Subcutaneous preadipocyte (primary cell): Measurements from ENCODE around the gene SIGLEC12. TPM values are rescaled to one million over a fixed set of nuclear protein-coding genes. Genes with fewer than 3 reads are reported as not detected.

Experiments used
- small RNA-seq: library from RNA; depleted of rRNA; stranded (forward); fragments of <200 nt; gene quantifications from one replicate; pipeline ENCODE3, GENCODE V24; 2012
- total RNA-seq: library from RNA; depleted of rRNA; stranded (reverse); fragments of >200 nt; gene quantifications from 2 replicates; pipeline ENCODE4 v1.2.3, GENCODE V29; 2012

SIGLEC12 gene
- total RNA-seq: not detected in 2 replicates

DNA sequence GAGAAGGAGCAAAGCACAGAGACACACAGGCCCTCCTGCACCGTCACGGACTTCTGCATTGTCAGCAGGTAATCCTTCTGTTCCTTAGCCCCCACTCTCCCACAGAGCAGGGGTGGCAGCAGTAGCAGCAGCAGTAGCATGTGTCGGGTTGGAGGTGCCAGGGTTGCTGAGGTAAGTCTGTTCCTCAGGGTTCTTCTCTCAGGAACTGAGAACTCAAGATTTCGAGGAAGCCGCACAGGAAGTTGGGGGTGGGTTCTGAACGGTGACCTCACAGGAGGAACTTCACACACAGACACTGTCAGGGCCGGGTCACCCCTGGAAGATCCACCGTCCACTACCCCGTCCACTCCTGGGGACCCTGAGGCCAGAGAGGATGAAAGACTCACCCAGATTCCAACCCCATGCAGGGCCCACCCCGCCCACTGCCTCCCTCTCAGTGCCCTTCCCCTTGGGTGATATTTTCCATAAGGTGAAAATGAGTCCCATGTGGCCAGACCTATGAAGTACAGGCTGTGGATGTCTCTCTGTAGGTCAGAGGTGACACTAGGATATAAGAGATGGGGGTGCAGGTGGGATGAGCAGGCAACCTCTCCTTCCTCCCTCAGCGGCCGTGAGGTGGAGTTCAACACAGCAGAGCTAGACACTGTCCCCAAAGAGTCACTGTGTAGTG, at the start of gene SIGLEC12:
Gene SIGLEC12, minus strand, starts transcription at position 207 of the 670 bp plus-strand sequence. Its CDS starts 67 bp downstream, at position 140.

DNA sequence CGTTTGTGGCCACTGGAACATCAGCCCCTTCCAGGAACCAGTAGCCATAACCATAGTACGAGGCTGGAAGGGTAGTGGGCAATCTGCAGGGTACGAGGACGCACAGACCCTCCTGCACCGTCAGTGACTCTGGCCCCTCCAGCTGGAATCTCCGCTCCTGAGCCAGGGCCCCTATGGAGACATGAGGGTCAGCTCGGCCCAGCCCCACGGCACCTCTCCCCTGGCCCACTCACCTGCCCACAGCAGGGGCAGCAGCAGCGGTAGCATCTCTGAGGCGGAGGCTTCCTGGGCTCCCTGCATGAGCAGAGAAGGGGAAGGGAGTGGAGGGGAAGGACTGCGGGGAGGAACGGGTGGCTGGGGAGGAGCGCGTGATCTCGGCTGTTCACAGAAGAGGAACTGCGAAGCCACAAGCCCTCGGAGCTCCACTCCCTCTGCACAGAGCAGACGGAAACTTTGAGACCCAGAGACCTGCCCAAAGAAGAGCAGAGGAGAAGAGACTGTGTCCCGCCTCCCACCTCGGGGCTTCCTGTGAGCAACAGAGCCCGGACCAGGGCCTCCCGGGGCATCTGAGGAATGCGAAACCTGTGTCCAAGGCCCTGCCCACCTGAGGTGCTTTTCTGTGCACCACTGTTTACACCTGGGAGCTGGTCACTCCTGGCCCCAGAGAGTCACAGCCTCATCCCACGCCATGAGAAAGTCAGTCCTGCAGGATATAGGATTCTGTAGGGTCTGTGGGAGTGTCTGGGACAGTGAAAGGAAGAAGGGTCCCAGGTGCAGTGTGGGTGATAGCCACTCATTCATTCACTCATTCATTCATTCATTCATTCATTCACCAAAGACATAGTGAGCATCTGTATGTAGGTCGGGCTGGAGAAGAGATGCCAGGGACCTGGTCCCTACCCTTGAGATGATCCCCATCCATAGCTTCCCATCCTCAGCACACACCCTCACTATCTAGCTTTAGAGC, 30.0 kb upstream of the SIGLEC12 start, which contains the start of gene SIGLEC6:
Gene SIGLEC6, minus strand, starts transcription at position 322 of the 967 bp plus-strand sequence. Its CDS starts 22 bp downstream, at position 300.

DNA sequence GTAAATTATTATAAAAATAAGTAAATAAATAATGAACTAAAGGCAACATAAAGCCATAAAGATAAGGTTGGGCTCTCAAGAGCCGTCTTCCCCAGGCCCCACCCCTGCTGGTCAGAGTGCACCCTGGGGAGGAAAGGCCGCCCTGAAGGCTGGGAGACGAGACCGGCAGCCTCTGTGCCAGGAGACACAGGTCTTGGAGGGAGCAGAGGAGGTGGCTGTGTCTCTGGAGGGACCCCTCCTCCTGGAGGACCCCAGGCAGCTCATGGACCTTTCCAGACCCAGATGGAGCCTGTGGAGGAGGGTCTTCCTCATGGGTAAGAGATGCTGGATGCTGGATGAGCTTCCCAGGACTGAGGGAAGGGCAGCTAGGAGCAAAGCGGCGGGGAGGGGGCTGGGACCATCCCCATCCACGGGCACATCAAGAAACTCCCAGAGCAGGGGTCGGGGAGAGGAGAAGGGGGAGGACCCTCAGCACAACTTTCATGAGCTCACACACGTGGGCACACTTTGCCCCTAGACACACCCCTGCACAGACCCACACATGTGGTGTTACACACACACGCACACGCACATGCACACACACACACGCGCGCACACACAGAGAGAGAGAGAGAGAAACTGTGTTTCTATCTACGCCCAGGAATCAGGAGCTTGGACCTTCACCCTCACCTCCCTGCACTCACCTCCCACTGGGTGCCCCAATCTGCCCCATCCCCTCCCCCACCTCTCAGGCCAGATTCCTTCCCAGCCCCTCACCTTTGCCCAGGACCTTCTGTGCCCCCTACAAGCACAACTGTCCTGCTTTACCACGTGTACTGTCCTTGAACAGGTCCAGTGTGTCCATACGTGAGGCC, 23.0 kb downstream of the SIGLEC12 start, which contains the start of gene CEACAM18:
Gene CEACAM18, plus strand, starts transcription at position 159 of the 854 bp plus-strand sequence.

DNA sequence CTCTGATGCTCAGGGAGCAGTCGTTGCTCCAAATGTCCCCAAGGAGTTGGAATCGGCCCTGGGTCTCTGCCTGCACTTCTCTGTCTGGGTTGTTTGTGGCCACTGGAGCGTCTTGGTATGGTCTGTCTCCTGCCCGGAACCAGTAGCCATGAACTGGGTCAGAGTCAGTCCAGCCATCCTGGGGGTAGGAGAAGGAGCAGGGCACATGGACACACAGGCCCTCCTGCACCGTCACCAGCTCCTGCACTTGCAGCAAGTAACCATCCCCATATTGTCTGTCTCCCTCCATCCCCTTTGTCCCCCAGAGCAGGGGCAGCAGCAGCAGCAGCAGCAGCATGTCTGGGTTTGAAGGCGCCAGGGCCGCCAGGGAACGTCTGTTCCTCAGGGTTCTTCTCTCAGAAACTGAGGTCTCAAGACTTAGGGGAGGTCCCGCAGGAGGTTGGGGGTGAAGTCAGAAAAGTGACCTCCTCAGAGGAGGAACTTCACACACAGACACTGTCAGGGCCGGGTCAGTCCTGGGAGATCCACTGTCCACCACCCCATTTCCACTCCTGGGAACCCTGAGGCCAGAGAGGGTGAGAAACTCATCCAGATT, 43.5 kb downstream of the SIGLEC12 start, which contains the start of gene SIGLEC8:
Gene SIGLEC8, minus strand, starts transcription at position 404 of the 595 bp plus-strand sequence. Its CDS starts 67 bp downstream, at position 337.

Small RNAs within 50 kb of the gene (small RNA-seq; reads per million reads assigned to genes)
- not detected for gene AC020914.3
- gene AC020914.5: not detected

Other genes starting within 250 kb of the SIGLEC12 start
- not detected in 2 replicates for gene IGLON5, start 190.2 kb downstream of the SIGLEC12 start, total RNA-seq
- gene VSIG10L, start 159.7 kb downstream of the SIGLEC12 start, total RNA-seq: 0.73 and 0.98 TPM in 2 replicates
- 121 and 213 TPM in 2 replicates for gene ETFB, start 135.4 kb downstream of the SIGLEC12 start, total RNA-seq
- gene CLDND2, start 132.8 kb downstream of the SIGLEC12 start, total RNA-seq: not detected in 2 replicates
- not detected in 2 replicates for gene NKG7, start 129.1 kb downstream of the SIGLEC12 start, total RNA-seq
- gene LIM2, start 113.8 kb downstream of the SIGLEC12 start, total RNA-seq: not detected in 2 replicates
- gene C19orf84, start 111.2 kb downstream of the SIGLEC12 start, total RNA-seq: not detected in 2 replicates
- gene SIGLEC10, start 84.2 kb downstream of the SIGLEC12 start, total RNA-seq: not detected in 2 replicates
- not detected in 2 replicates for gene SIGLEC8, start 43.3 kb downstream of the SIGLEC12 start, total RNA-seq
- gene CEACAM18, start 23.3 kb downstream of the SIGLEC12 start, total RNA-seq: not detected in 2 replicates
- not detected in 2 replicates for gene SIGLEC6, start 29.9 kb upstream of the SIGLEC12 start, total RNA-seq
- 4.0 and 4.1 TPM in 2 replicates for gene ZNF175, start 69.5 kb upstream of the SIGLEC12 start, total RNA-seq
- gene SIGLEC5, start 128.6 kb upstream of the SIGLEC12 start, total RNA-seq: not detected in 2 replicates
- gene SIGLEC14, start 145.0 kb upstream of the SIGLEC12 start, total RNA-seq: not detected in 2 replicates
- 2.6 and 5.1 TPM in 2 replicates for gene SPACA6, start 191.5 kb upstream of the SIGLEC12 start, total RNA-seq
- 6.2 and 6.6 TPM in 2 replicates for gene HAS1, start 222.2 kb upstream of the SIGLEC12 start, total RNA-seq